Activated CD4-positive, alpha-beta T cell treated with anti-CD3 and anti-CD28 coated beads for 1 hour (primary cell): ENCODE results near the gene S100A10.

Source experiments
- DNase-seq: peaks from one replicate; pipeline ENCODE4 v3.0.0-alpha.2; 2020

Gene S100A10

GRCh38 chr1:151985768-151986167 lies 7.9 kb downstream of the S100A10 start:
- no peak for DNase-seq

GRCh38 chr1:151985270-151985669 lies 8.4 kb downstream of the S100A10 start:
- DNase-seq = no peak

- no peak for DNase-seq
Measured at GRCh38 chr1:151984313-151984956, 9.2 kb downstream of the S100A10 start.

GRCh38 chr1:151982300-151983005 lies 11.2 kb downstream of the S100A10 start:
- no peak for DNase-seq

GRCh38 chr1:151981178-151981525 lies 12.5 kb downstream of the S100A10 start:
- no peak for DNase-seq

- DNase-seq = no peak
Measured at GRCh38 chr1:151980287-151981177, 13.1 kb downstream of the S100A10 start.

- DNase-seq = no peak
Measured at GRCh38 chr1:151978922-151979321, 14.7 kb downstream of the S100A10 start.

GRCh38 chr1:151977662-151978230 lies 15.9 kb downstream of the S100A10 start:
- no peak for DNase-seq

DNA sequence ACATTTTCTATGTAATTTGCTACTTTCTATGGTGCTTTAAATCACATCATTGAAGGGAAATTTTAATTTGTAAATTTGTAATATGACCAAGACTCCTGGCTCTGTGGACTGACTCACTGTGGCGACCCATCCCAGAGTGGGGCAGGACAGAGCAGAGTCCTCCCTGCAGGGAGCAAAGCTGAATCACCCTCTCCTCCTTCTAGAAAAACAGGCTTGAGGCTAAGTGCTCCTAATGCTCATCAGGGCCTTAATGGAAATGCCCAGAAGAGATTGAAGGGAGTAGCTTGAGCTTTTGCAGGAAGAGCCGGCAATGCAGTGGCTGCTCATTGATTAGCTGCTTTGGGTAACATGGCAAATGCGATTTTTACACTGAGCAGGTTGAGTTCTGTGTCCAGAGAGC lies 16.8 kb downstream of the S100A10 start:
- no peak for DNase-seq

DNA sequence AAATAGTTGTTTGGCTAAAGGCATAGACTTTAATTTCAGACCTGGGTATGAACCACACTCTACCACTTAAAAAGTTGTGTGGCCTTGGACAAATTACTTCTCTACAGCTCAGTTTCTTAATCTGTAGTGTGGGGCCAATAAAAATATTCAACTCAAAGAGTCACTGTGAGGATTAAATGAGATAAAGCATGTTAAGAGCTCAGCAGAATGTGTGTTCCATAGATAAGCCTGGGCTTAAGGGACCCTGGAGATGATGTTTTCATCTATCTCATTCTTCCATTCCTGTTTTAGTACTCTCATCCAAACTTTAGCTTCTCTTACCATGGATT lies 17.7 kb downstream of the S100A10 start:
- no peak for DNase-seq

GRCh38 chr1:151975311-151976014 lies 18.2 kb downstream of the S100A10 start:
- DNase-seq = no peak

GRCh38 chr1:151972542-151973248 lies 21.0 kb downstream of the S100A10 start:
- DNase-seq = no peak

GRCh38 chr1:151970626-151971025 lies 23.0 kb downstream of the S100A10 start:
- DNase-seq = no peak

GRCh38 chr1:151970128-151970527 lies 23.5 kb downstream of the S100A10 start:
- no peak for DNase-seq

DNA sequence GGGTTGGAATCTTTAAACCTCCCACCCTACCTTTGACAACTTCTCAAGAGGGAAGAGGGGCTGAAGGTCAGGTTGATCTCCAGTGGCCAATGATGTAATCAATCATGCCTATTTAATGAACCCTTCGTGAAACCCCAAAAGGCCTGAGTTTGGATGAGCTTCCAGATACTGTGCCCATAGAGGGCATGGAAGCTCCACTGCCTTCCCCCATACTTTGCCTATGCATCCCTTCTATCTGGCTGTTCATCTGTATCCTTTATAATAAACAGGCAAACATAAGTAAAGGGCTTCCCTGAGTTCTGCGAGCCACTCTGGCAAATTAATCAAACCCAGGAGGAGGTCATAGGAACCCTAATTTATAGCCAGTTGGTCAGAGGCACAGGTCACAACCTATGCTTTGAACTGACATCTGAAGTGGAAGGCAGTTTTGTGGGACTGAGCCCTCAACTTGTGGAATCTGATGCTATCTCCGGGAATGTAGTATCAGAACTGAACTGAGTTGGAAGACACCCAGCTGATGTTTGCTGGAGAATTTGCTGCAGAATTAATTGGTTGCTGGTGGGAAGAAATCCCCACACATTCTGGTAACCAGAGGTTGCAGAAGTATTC lies 24.8 kb downstream of the S100A10 start:
- DNase-seq = no peak

DNA sequence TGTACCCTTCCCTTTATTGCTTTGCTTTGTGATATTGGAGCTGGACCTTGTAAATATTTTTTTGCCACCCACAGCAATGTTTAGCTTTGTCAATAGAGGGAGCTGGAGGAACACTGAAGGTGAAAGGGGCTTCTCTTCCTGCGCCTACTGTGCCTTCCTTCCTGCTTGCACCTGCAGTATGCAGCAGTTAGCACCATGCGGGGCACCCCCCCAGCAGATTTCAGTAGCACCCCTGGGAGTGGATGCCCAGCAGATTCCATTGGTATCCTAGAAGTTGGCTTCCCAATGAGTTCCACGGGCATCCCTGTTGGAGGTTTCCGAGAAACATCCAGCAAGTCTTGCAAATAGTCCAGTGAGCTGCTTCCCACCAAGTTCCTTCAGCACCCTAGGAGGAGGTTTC lies 25.6 kb downstream of the S100A10 start:
- peak; percentile 30 for DNase-seq

DNA sequence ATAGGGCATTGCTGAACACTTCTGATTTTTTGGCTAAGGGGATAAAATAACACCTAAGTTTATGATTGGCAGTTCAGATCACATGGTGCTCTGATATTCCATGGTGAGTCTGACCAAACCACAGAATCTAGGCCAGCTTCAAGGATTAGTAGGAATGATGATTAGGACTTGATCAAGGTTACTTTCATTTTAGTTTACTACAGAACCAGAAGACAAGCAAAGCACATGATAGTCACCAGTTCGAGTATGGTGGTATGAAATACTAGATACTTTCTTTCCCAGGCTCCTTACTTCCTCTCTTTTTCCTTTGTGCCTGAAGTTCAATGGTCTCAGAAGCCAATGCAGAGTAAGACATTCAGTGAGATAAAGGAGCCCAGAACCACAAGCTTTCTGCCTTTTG lies 26.6 kb downstream of the S100A10 start:
- DNase-seq = no peak

DNA sequence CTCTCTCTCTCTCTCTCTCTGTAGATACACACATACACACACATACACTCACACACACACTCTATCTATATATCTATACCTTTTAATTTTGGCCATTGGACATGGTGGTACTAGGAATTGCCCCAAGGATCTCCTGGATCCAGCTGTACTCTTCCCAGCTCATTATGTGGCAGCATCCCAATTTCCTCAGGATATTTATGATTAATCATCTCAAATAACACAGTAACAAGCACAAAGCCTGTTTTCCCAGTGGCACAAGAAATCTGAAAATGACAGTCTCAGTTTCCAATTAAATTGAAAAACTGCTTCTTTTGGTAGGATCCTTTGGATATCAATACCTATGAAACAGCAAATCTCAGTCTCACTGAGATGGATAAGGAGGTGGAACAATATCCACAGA lies 27.6 kb downstream of the S100A10 start:
- no peak for DNase-seq

DNA sequence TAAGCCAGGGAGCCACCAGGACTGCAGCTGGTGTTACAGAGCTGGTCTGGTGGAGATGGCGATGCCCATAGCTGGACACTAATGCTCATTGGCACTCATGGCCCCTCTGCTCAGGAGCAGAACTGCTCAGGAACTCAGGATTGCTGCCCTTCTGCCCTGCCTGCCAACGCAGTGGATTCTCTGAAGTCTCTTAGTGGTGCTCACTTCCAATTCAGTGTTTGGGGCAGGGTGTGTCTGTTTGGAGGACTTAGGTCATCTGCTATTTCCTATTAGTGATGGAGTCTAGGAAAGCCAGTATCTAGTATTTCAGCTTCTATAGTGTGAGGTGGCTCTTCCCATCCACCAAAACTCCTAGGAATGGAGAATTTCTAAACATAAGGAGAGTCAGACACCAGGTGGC lies 29.1 kb downstream of the S100A10 start:
- no peak for DNase-seq

- no peak for DNase-seq
Measured at GRCh38 chr1:151963288-151963687, 30.4 kb downstream of the S100A10 start.

DNA sequence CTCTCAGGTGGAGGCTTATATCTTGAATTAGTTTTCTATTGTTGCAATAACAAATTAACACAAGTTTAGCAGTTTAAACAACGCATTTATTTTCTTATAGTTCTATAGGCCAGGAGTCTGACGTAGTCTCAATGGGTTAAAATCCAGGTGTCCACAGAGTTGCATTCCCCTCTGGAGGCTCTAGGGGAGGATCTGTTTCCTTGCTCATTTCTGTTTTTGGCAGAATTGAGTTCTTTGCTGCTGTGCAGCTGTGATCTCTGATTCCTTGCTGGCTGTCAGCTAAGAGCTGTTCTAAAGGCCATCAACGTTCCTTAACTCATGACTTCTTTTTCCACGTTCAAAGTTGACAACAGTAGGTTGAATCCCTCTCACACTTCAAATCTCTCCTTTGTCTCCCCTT lies 31.8 kb downstream of the S100A10 start:
- no peak for DNase-seq
